ENCODE measurements around the gene GLRX3. TPM values are rescaled to one million over a fixed set of nuclear protein-coding genes. Genes with fewer than 3 reads are reported as not detected.

GLRX3 gene
- total and polyA plus RNA-seq, 10 of the 15 experiments (the other 5 are each of a cell fraction or from before 2014, with no cell fraction given): 94.7 to 209 (median 131) TPM

GRCh38 chr10:130135676-130136225, 440 bp upstream of the GLRX3 start:
- Histone ChIP-seq H3K4me2 (ENCODE audit: control insufficient read depth, insufficient read depth) (peak overlapping the region; percentile 87), H3K4me1 (ENCODE audit: control insufficient read depth, insufficient read depth, low read length) (peaks cover 24% of the 10 kb centered on the region), H3K9me3 (replicated peaks; ENCODE audit: control insufficient read depth, insufficient read depth, low read length) (no peaks in the 10 kb centered on the region), H3K27ac (ENCODE audit: control insufficient read depth, insufficient read depth) (peak overlapping the region; percentile 55; the same call in 1 of the 2 replicates), H3K27me3 (replicated peaks in 1 of 2; ENCODE audit: control insufficient read depth in 2 of 2, insufficient read depth in 2 of 2, low read length in 1 of 2) (no peaks in the 10 kb centered on the region; a peak in 1 of 4 replicates), H3K4me3 (peak overlapping the region; percentile 68; the same call in 1 of the 2 replicates), H2AFZ (ENCODE audit: control insufficient read depth, low read depth, low read length) (peak overlapping the region; percentile 90), H4K20me1 (ENCODE audit: control insufficient read depth, insufficient read depth) (no peaks in the 10 kb centered on the region), H3K9ac (ENCODE audit: control insufficient read depth, insufficient read depth, low read length) (peak overlapping the region; percentile 82), H3K36me3 (ENCODE audit: control insufficient read depth in 2 of 2, insufficient read depth in 2 of 2, low read length in 1 of 2) (no peaks in the 10 kb centered on the region), H3K79me2 (ENCODE audit: control insufficient read depth, insufficient read depth, low read length) (peaks cover 42% of the 10 kb centered on the region)
- WGBS (ENCODE audit: insufficient coverage, insufficient replicate concordance, low lambda C conversion rate, missing lambda C conversion rate): 13% methylated on average over 13 of the region's 17 CpGs
- FAIRE-seq (no peak), ATAC-seq (peak; percentile 32), DNase-seq (ENCODE audit: low read depth, low spot score) (no peak)
- POLR2A ChIA-PET: interaction anchor here (3.7 kb wide), 1 partner anchor 25 kb away, joined by 48 read pairs; the partner anchor contains the start of gene C10orf143
- SMC1A ChIA-PET (ENCODE audit: uncharacterized antibody, unreplicated experiment): interaction anchor here (1.5 to 2.0 kb wide), 2 partner anchors 8 to 25 kb away, joined by 4 to 11 read pairs; partner anchors contain the start of gene C10orf143
- intact Hi-C loops (cut with micrococcal nuclease; ENCODE audit: unreplicated experiment) (loop anchor here (1.0 kb wide), 1 partner anchor 25 kb away; the partner anchor contains the start of gene C10orf143), in situ Hi-C loops (cut with MboI) (no loop called here)
- RAD21 ChIA-PET (ENCODE audit: unreplicated experiment): interaction anchor here (1.0 to 4.9 kb wide), 2 partner anchors 8 to 25 kb away, joined by 4 to 55 read pairs; partner anchors contain the start of gene C10orf143
- CTCF ChIA-PET: interaction anchor here (4.0 kb wide), 1 partner anchor 25 kb away, joined by 45 read pairs; the partner anchor contains the start of gene C10orf143
- TF ChIP-seq DPF2 (IDR thresholded peaks at IDR 0.05) (no peak), BCL3 (IDR thresholded peaks at IDR 0.05; ENCODE audit: borderline replicate concordance, insufficient read depth, low read depth, low read length, poor library complexity, severe bottlenecking) (no peak), PBX3 (IDR thresholded peaks at IDR 0.05; ENCODE audit: insufficient replicate concordance, low read depth, low read length) (no peak), NBN (IDR thresholded peaks at IDR 0.05) (no peak), ZNF622 (IDR thresholded peaks at IDR 0.05) (no peak), NRF1 (conservative IDR thresholded peaks at IDR 0.05; ENCODE audit: low read depth, low read length) (no peak), CHD4 (IDR thresholded peaks at IDR 0.05) (no peak), ZNF592 (IDR thresholded peaks at IDR 0.05) (no peak), JUND (IDR thresholded peaks at IDR 0.05; ENCODE audit: low read depth, low read length) (no peak), SREBF2 (IDR thresholded peaks at IDR 0.05; ENCODE audit: low read length) (no peak), WRNIP1 (IDR thresholded peaks at IDR 0.05; ENCODE audit: borderline replicate concordance, low read depth, low read length) (no peak), BRCA1 (IDR thresholded peaks at IDR 0.05; ENCODE audit: low read depth, low read length) (no peak), ZZZ3 (IDR thresholded peaks at IDR 0.05; ENCODE audit: control insufficient read depth, insufficient read length, low read depth) (no peak), EGR1 (IDR thresholded peaks at IDR 0.05; ENCODE audit: borderline replicate concordance in 1 of 2, low read depth in 2 of 2, low read length in 2 of 2) (no peak)
- no TSS peak for BruUV-seq (replicated peaks)
